OCI-LY1 (cell line): Measurements from ENCODE around the gene TMIE.

Experiments
- EZH2 ChIP-seq: fragments of 200-600 bp; sonication (generic), shearing (Covaris generic); IDR thresholded peaks from 2 replicates; pipeline ENCODE4 v1.8.0; 2017; ENCODE audit warnings: borderline replicate concordance, mixed run types, mild to moderate bottlenecking, antibody characterized with exemption, low read length, moderate library complexity, mixed read lengths
- TF ChIP-seq, protein P1 (sequence below): fragments of 200-600 bp; sonication (generic), shearing (Covaris generic); IDR thresholded peaks from 2 replicates; pipeline ENCODE4 v1.5.1; 2017; ENCODE audit warnings: mild to moderate bottlenecking, antibody characterized with exemption, low read length, moderate library complexity, mixed read lengths

- TF ChIP-seq, protein P1, sequence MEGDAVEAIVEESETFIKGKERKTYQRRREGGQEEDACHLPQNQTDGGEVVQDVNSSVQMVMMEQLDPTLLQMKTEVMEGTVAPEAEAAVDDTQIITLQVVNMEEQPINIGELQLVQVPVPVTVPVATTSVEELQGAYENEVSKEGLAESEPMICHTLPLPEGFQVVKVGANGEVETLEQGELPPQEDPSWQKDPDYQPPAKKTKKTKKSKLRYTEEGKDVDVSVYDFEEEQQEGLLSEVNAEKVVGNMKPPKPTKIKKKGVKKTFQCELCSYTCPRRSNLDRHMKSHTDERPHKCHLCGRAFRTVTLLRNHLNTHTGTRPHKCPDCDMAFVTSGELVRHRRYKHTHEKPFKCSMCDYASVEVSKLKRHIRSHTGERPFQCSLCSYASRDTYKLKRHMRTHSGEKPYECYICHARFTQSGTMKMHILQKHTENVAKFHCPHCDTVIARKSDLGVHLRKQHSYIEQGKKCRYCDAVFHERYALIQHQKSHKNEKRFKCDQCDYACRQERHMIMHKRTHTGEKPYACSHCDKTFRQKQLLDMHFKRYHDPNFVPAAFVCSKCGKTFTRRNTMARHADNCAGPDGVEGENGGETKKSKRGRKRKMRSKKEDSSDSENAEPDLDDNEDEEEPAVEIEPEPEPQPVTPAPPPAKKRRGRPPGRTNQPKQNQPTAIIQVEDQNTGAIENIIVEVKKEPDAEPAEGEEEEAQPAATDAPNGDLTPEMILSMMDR = no peak
- no peak for TF ChIP-seq EZH2
Observed at GRCh38 chr3:46729038-46729437, 27.8 kb downstream of the TMIE start.
